Loucy (cell line): Measurements from ENCODE around the gene ZC2HC1B.
"Not testable (repeated sequence)": the region's sequence is repeated elsewhere in the genome, so short reads cannot be mapped to it uniquely, and the experiment has no call there.

Source experiments
- CTCF ChIP-seq: fragments of 200-600 bp; sonication (generic); conservative IDR thresholded peaks from 2 replicates; pipeline ENCODE4 v1.5.1; 2014; ENCODE audit warnings: mild to moderate bottlenecking, antibody characterized with exemption, low read length
- EZH2phosphoT487 ChIP-seq: fragments of 200-600 bp; IDR thresholded peaks from 2 replicates; pipeline ENCODE4 v1.6.1; 2018; ENCODE audit warnings: antibody characterized with exemption, mild to moderate bottlenecking, moderate library complexity, borderline replicate concordance

- not testable (repeated sequence) for TF ChIP-seq CTCF, EZH2phosphoT487
These were observed 4.5 kb downstream of the ZC2HC1B start for GRCh38 chr6:143868808-143869207.
